NCI-H748 (cell line): ENCODE data around the gene BNIPL.

Source experiments
- DNase-seq: peaks from one replicate; lab custom pipeline; 2025; ENCODE audit not compliant: unreplicated experiment; lab: John Stamatoyannopoulos, UW

The BNIPL gene

DNA sequence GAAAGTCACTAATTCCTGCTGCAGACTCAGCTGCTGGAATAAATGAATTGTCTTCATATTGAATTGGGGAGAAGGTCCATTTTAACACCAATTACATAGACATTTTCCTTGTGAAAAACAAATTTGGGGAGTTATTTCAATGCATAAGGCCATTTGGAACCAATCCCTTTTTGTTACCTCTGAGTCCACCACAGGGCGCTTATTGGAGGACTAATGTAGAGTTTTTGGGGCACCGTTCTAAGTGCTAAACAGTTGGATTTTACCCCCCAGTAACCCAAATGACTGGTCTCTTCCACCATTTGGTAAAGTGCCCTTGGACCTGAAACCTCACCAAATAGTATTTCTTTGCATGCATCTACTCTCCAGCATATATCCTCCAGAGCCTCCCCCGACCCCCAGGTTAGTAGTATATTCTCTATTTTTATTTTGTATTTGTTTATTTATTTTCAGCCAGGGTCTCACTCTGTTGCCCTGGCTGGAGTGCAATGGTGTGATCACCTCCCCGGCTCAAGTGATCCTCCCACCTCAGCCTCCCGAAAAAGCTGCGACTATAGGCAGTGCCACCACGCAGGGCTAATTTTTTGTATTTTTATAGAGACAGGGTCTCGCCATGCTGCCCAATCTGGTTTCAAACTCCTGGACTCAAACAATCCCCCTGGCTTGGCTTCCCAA is 26.6 kb upstream of the BNIPL start:
- DNase-seq: no peak

DNA sequence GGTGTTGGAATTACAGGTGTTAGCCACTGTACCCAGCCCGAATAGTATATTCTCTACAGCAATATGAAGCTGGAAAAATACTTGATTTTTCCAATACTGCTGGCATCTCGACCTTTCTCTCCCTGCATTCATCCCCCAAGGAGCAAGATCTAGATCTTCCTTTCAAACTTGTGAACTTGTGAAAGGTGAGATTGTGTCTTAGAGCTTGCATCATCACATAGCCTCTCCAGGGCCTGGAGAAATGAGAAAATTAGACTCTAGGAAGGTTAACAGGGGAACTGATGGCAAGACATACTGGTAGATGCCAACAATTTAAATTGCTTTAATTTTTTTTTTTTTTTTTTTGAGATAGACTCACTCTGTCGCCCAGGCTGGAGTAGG is 26.1 kb upstream of the BNIPL start:
- no peak for DNase-seq

- DNase-seq: no peak
These were observed 25.1 kb upstream of the BNIPL start for GRCh38 chr1:151011154-151011850.

DNA sequence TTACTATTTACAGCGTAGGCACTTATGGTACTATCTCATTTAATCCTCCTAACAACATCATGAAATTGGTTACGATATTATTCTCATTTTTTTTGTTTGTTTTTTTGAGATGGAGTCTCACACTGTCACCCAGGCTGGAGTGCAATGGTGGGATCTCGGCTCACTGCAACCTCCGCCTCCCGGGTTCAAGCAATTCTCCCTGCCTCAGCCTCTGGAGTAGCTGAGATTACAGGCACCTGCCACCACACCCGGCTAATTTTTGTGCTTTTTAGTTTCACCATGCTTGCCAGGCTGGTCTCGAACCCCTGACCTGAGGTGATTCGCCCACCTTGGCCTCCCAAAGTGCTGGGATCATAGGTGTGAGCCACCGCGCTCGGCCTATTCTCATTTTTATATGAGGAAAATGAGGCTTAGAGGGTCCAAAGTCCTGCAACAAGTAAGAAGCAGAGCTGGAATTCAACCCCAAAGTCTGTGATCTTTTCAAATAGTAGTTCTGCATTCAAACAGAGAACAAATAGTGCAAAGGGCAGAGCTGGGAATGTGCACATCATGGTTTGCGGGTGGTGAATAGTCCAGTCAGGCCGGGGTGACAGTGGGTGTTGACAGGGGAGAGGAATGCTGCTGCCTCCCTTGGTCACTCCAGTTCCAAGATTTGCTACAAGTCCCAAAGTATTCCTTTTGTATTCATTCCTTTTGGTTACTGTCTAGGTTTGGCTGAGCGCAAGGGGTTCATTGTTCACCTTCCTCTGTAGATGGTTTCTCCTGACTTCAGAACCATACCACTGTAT is 23.5 kb upstream of the BNIPL start:
- DNase-seq: no peak

DNA sequence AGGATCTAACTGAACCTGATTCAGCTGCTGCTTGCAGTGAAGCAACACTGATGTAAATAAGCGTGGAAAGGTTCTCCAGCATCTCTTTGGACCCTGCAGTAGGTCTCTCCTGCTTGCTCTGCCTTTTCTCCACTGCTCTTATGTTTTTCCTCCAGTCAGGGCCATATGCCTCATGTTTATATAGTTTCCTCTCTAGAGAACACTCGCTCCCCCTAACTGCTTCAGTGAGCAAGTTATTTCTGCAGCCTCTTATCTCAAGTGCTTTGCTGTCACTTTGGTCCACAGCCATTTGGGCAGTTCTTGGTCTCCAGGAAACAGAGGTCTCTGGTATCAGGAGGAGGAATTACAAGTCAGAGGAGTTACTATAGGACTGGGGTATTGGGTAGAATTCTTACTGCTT is 22.9 kb upstream of the BNIPL start:
- DNase-seq: no peak

DNA sequence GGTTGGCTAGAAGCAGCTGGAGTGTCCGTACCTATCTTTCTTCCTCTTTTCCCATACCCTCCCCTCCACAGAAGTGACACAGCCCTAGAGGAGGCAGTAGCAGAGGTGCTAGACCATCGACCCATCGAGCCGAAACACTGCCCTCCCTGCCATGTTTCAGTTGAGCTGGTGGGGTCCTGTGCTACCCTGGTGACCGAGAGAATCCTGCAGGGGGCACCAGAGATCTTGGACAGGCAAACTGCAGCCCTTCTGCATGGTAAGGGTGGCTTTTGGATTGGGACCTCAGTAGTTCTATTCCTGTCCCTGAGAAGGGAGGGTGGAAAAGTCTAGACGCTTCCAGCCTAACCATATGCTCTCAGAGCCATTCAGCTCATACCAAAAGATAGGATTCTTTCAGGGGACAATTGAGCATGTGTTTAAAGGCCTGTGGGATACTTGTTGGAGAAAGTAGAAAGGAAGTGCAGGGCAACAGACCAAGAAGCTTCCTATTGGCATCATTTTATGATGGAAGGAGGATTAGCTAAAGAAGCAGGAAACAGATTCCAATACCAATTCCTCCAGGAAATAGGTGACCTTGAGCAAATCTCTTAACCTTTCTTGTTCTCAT is 11.7 kb upstream of the BNIPL start:
- DNase-seq: peak; percentile 64

GRCh38 chr1:151026460-151026859 is 9.9 kb upstream of the BNIPL start:
- DNase-seq: no peak

DNA sequence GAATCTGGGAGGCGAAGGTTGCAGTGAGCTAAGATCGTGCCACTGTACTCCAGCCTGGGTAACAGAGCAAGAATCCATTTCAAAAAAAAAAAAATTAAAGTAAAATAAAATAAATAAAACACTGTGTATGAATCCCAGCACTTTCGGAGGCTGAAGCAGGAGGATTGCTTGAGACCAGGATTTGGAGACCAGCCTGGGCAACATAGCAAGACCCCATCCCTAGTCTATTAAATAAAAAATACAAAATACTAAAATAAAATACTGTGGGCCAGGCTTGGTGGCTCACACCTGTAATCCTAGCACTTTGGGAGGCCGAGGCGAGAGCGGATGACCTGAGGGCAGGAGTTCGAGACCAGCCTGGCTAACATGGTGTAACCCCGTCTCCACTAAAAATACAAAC is 4.2 kb upstream of the BNIPL start:
- no peak for DNase-seq

DNA sequence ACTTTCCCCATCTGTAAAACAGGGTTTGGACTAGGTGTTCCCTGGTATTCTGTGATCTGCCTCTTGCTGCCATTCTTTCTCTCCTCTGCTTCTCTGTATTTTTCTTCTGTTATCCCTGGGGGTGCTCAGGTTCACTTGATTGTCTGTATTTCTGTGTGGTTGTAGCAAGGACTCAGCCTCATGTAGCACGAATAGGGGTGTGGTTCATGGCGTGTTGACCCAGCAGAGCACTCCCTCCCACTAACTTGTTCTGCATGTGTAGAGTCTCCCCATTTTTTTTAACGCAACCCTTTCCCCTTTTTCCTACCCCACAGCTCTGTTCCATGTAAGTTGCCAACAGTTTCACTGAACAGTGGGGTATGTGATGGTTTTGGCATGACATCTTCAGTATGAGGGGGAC is 1.2 kb upstream of the BNIPL start:
- no peak for DNase-seq

DNA sequence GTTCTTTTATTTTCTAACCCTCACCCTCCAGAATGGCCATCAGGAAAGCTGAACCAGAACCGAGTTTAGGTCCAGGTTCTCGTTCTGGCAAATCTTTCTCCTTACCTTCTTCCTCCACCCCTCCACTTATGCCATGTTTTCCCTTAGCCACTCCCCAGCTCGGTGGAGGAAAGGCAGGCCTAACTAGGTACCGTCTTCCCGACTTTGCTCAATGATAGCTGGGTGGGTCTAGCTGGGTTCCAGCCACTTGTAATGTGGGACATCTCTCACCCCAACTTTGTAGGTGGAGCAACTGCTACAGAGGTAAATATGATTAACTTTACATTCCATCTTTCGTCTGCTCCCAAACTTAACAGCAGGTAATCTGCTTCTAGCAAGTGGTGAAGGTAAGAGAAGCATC is 646 bp downstream of the BNIPL start:
- no peak for DNase-seq

GRCh38 chr1:151039521-151039920 is 3.1 kb downstream of the BNIPL start:
- DNase-seq: no peak

DNA sequence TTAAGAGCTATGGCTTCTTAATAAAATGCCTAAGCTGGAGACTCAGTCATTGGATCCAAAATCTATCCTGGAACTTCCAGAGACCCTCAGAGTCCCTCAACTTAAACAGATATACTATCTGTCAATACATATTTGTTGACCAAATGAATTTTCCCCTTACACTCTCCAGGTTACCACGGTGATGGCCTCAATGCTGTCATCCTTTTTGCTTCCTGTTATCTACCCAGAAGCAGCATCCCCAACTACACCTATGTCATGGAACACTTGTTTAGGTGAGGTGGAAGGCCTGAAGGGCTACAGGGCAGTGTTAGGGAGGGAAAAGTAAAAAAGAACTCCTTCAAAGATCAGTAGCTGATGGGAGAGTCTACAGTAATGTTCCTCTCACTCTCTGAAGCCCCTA is 6.8 kb downstream of the BNIPL start:
- no peak for DNase-seq

DNA sequence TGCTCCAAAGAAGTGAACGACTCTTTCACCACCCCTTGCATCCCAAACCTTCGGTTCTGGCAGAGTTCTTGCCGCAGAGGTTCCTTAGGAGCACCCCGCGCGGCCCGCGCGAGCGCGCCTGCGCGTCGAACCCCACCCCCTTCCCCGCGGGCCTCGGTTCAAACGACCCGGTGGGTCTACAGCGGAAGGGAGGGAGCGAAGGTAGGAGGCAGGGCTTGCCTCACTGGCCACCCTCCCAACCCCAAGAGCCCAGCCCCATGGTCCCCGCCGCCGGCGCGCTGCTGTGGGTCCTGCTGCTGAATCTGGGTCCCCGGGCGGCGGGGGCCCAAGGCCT is 11.2 kb downstream of the BNIPL start, which contains the start of gene C1orf56:
Gene C1orf56 (plus strand): TSS at position 161 of the 334 bp plus-strand sequence. CDS start 97 bp downstream, at position 258.
- DNase-seq: peak; percentile 81

GRCh38 chr1:151047925-151048644 is 11.7 kb downstream of the BNIPL start:
- DNase-seq: peak; percentile 77

- DNase-seq: no peak
These were observed 12.3 kb downstream of the BNIPL start for GRCh38 chr1:151048645-151049032.

DNA sequence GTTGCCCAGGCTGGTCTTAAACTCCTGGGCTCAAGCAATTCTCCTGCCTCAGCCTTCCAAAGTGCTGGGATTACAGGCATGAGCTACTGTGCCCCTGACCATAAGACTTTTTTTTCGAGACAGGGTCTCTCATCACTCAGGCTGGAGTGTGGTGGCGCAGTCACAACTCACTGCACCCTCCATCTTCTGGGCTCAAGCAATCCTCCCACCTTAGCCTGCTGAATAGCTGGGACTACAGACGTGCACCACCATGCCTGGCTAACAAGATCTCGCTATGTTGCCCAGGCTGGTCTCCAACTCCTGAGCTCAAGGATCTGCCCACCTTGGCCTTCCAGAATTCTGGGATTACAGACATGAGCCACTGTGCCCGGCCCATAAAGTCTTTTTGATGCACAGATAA is 13.1 kb downstream of the BNIPL start:
- no peak for DNase-seq

GRCh38 chr1:151050051-151050688 is 13.8 kb downstream of the BNIPL start:
- no peak for DNase-seq

DNA sequence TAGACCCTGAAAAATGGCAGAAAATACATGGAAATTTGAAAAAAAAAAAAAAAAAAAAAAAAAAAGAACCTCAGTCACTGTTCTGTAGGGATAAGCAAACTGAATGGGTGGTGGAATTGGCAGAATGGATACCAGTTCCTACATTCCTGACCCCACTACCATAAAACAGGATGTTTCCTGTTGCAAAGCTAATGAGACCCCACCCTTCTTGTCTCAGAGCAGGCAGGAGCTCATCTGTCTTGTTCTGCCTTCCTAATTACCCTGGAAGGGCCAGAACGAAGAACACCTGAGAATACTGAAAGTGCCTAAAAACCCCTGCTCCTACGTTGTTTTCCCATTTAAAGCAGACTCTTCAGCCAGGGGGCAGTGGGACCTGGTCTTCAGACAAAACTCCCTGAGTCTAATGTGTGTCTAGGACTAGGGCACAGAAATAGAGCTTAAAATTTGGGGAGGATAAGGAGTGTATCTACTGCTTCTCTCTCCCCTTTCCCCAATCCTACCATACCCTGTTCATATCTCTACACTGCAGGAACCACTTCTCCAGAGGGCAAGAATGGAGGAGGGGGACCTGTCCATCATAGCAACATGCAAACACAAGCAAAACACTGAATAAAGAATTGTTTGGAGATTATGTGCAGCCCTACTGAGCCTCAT is 15.1 kb downstream of the BNIPL start:
- no peak for DNase-seq

GRCh38 chr1:151054971-151055547 is 18.7 kb downstream of the BNIPL start:
- no peak for DNase-seq

DNA sequence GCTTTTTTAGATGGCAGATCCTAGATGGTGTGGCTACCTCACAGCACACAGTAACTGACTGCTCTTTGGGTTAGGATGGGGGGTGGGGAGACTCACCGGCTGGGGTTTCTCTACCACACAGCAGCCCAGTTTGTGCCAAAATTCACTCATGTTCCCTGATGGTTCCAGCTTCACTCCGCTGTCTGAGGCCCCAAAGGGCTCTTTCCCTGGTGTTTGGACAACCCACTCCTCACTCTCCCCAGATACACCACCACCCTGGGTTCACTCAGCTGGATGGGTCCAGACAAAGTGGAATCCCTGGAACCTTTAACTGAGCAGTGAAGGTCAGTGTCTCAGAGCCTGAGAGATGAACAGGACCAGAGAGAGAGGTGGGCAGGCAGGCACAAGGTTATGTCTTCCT is 19.2 kb downstream of the BNIPL start:
- no peak for DNase-seq
